HG02973 (cell line): ENCODE measurements around the gene PCNX1.
"Not testable (repeated sequence)": the region's sequence is repeated elsewhere in the genome, so short reads cannot be mapped to it uniquely, and the experiment has no call there.

ENCODE experiments used
- ATAC-seq: cut with Tn5 transposase; IDR thresholded peaks from one replicate; pipeline ENCODE4 v1.9.1; 2021; ENCODE audit warnings: moderate library complexity; ENCODE audit not compliant: unreplicated experiment

The PCNX1 gene

DNA sequence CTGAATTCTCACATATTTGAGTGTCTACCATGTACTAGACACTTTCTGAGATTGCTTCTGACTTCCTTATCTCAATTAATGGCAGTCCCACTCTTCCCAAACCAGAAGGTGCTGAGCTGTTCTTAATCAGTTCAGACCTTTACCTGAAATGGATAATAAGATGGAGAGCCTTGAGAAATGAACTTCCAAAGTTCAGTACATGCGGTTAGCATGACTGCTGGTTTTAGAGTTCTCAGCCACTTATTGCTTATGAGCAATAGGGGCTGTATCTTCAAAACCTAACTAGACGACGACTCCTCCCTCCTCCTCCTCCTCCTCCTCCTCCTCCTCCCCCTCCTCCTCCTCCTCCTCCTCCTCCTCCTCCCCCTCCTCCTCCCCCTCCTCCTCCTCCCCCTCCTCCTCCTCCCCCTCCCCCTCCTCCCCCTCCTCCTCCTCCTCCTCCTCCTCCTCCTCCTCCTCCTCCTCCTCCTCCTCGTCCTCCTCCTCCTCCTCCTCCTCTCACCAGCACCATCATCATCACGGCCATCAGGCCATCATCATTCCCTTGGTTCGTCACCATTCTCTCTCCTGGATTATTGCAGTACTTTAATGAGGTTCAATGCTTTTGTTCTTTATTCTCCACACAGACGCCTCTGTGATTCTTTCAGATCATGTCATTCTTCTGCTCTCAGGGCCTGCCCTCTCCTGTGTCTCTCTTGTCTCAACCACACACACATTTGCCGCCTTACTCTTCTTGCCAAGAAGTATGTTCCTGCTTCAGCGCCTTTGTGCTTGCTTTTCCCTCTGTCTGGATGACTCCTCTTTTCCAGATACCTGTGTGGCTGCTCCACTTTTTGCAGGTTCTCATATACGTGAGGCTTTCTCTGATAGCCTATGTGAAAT, 2.7 kb downstream of the PCNX1 start:
- ATAC-seq, result no peak

DNA sequence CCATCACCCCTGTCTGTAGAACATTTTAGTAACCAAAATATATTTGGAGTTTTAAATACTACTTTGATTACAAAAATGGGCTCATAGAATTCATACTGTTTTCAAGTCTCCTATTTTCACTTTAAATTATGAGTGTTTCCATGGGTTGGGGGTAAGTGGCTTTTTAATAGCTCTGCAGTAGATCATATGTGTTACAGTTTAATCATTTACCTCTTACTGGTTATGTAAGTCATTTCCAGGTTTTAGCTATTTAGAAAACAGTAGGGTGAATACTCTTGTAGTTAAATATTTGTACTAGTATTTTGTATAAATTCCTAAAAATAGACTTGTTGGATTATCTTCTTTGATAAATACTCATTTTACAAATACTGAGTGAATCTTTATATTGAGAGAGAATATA, 8.2 kb downstream of the PCNX1 start:
- ATAC-seq, result no peak

DNA sequence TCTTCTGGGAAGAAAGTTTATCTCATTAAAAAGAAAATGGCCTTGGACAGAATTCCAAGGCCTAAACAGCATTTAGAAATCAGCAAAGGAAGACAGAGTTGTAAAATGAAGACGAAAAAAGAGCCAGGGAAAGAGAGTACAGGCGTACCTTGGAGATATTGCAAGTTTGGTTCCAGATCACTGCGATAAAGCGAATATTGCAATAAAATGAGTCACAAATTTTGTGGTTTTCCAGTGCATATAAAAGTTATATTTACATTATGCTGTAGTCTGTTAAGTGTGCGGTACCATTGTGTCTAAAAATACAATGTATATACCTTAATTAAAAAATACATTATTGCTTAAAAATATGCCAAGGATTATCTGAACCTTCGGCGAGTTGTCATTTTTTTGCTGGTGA, 9.0 kb downstream of the PCNX1 start:
- ATAC-seq, result no peak

DNA sequence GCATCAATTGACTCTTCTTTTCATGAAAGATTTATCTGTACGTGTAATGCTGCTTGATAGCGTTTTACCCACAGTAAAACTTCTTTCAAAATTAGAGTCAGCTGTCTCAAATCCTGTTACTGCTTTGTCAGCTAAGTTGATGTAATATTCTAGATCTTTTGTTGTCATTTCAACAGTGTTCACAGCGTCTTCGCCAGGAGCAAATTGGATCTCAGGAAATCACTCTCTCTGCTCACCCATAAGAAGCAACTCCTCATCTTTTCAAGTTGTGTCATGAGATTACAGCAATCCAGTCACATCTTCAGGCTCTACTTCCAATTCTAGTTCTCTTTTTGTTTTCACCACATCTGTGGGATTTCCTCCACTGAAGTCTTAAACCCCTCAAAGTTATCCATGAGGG, 9.5 kb downstream of the PCNX1 start:
- ATAC-seq, result no peak

DNA sequence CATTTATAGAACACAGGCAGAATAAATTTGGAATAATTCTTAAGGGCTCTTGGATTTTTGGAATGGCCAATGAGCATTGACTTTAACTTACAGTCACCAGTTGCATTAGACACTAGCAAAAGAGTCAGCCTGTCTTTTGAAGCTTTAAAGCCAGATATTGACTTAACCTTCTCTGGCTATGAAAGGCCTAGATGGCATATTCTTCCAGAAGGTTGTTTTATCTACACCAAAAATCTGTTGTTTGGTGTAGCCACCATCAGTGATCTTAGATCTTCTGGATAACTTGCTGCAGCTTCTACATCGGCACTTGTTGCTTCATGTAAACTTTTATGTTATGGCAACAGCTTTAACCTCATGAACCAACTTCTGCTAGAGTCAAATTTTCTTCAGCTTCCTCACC, 10.4 kb downstream of the PCNX1 start:
- ATAC-seq, result no peak

DNA sequence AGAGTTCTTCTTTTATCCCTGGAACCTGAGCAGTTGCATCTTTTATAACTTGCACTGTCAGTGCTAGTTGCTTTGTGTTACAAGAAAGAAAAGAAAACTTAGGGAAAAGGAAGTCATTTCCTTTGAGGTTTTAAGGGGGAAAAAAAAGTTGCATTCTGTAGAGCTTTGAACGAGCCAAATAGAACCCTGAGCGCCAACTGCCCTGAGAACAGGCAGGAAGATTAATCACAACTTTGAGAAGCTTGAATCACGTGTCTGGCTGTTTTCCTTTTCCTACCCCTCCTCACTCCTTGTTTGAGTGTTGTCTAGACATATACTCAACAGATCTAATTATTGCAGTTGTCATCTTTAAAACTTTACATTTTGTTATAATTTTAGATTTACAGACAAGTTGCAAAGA, 12.5 kb downstream of the PCNX1 start:
- ATAC-seq, result no peak

DNA sequence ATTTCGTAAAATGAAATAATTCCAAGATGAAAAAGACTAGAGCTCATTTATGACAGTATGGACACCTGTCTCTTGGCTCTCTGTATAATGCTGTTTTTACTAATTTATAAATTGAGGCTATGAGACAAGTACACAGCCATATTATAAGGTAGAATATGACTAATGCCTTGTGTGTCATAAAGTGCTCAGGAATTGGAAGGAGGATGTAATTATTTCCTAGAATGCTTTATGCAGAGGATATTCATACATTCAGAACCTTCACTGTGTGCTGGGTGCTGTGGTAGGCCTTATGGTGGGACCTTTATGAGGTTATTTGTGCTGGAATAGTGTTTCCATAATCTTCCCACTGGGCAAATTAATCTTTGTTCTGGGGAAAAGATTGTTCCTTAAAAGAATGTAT, 13.3 kb downstream of the PCNX1 start:
- no peak for ATAC-seq

DNA sequence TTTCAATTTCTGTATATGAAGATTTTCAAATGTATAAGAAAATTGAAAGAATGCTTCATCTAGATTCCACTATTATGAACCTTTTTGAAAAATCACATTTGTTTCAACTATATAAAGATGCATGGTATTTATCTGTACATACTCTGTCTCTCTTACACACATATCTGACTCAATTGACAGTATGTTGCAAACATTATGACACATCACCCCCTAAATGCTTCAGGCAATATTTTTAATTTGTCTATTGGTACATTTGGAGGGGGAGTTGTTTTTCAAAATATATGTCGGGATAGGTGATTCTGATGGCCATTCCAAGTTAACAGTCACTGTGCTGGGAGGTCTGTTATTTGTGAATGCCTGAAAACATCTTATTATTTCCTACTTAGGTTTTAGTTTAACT, 14.4 kb downstream of the PCNX1 start:
- ATAC-seq, result no peak

DNA sequence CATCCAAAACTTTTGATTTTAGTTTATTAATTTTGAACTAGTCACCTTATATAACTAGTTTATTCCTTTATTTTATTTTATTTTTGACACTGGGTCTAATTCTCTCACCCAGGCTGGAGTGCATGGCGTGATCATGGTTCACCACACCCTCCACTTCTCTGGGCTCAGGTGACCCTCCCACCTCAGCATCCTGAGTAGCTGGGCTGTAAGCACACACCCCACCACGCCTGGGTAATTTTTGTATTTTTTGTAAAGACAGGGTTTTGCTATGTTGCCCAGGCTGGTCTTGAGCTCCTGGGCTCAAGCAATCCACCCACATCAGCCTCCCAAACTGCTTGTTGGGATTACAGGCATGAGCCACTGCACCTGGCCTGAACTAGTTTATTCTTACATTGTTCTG, 17.3 kb downstream of the PCNX1 start:
- ATAC-seq, result no peak

DNA sequence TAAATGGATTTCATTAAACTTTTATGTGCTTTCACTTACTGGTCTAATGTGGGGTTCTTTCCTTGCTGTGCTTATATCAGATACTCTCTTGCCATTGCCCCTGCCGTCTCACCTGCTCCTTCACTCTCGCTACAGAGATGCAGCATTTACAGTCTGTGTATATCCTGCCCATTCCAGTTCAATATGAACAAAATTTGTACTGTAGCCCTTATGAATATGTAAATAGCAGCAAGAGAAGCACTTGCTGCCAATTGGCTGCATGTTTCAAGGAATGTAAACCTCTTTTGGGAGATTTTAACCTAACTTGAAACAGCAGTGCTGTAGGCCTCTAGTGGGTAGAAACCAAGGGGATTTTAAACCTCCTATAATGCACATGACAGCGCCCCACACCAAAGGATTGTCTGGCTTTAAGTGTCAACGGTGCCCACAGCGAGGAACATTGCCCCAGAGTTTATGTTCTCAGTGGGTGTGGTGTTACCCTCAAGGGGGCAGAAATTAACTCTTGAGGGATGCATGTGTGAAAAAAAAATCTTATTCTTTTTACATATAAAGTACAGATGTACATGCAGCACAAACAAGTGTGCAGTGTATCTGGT, 19.1 kb downstream of the PCNX1 start:
- ATAC-seq, result no peak

DNA sequence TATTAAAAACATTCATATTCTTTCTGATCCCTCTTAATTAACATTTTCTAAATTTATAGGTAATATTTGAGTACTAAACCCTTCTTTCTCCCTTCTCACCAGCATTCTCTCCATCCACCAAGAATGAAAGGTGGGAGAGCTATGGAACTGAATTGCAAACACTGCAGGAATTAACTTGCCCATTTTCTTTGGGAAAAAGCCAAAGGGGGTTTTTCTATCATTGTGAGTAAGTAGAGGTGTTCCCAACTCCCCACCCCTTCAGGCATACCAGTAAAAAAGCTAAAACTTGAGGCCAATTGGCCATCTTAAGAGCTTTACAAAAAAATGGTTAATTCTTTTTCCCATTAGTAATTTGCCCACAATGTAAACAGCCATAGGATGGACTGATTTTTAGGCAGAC, 23.7 kb downstream of the PCNX1 start:
- ATAC-seq, result no peak

DNA sequence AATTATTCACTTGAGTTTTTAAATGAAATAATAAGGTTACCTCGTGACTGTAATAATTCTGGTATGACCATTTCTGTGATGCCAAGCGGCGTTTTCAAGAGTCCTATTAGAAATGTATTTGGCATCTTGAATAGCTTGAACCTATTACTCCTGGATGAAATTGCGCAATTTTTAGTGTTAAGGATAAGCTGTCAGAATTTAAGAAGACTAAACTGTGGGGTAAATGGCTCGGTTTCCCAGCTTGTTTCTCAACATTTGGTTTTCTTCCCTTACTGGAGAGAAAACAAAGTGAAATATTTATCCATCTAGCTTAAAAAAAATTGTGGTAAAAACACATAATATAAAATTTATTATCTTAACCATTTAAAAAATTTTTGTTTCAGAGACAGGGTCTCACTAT, 26.8 kb downstream of the PCNX1 start:
- no peak for ATAC-seq

DNA sequence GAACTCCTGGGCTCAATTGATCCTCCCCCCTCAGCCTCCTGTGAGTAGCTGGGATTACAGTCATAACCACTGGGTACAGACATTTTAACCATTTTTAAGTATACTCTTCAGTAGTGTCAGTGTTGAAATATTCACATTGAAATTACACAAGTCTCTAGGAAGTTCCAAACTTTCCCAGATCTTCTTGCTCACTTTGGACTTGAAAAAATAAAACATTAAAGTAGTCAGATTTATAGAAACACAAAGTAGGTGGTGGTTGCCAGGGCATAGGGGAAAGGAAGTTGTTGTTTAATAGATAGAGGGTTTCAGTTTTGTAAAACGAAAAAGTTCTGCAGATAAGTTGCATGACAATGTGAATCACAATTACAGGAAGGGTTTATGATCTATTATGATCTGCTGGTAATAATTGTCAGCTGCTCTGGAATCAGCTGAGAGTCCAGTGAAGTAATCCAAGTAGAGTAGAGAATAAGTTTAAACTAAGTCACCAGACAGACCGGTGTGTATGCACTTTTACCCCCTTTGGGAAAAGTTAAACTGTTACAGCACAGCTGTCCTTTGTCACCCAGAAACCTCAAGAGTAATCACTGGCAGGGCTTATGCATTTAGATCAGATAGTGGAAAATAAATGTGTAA, 27.4 kb downstream of the PCNX1 start:
- peak; percentile 62 for ATAC-seq

DNA sequence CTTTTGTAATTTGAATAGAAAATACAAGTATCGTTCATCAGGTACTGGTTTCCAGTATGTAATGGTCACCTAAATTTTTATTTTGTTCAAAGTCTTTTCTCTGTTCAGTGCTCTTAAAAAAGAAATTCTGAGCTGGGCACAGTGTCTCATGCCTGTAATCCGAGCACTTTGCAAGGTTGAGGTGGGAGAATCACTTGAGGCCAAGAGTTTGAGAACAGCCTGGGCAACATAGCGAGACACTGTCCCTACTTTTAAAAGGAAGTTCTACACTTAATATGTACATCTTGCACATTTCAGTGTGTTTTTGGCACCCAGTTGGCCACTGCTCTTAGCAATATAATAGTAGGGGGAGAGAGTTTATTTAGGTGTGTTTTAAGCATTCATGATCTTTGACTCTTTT, 27.9 kb downstream of the PCNX1 start:
- ATAC-seq, result peak; percentile 15

DNA sequence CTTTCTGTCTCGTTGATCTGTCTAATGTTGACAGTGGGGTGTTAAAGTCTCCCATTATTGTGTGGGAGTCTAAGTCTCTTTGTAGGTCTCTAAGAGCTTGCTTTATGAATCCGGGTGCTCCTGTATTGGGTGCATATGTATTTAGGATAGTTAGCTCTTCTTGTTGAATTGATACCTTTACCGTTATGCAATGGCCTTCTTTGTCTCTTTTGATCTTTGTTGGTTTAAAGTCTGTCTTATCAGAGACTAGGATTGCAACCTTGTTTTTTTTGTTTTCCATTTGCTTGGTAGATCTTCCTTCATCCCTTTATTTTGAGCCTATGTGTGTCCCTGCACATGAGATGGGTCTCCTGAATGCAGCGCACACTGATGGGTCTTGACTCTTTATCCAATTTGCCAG, 32.4 kb downstream of the PCNX1 start:
- not testable (repeated sequence) for ATAC-seq

DNA sequence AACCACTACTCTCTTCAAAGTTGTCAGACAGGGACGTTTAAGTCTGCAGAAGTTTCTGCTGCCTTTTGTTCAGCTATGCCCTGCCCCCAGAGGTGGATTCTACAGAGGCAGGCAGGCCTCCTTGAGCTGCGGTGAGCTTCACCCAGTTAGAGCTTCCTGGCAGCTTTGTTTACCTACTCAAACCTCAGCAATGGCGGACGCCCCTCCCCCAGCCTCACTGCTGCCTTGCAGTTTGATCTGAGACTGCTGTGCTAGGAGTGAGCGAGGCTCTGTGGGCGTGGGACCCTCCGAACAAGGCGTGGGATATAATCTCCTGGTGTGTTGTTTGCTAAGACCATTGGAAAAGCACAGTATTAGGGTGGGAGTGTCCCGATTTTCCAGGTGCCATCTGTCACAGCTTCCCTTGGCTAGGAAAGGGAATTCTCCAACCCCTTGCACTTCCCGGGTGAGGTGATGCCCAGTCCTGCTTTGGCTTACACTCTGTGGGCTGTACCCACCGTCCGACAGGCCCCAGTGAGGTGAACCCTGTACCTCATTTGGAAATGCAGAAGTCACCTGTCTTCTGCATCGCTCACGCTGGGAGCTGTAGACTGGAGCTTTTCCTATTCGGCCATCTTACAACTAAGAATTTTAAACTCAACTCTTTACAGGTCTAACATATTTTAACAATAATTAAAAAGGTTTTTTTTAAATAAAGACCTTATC, 34.5 kb downstream of the PCNX1 start:
- ATAC-seq, result not testable (repeated sequence)

DNA sequence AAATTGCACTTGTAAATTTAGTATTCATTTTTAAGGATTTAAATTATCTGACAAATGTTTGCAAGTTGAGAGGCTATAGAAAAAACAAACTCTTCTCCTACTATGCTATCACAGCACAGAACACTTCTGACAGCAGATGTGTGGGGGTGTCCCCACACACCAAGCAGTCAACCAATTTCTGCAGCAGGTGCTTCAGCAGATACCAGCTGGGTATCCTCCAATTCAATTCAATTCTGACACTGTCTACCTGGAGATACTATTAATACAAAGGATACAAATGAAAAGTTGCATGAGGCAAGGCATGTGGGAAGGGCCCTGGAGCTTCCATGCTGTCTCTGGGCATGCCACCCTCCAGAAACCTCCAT, 35.1 kb downstream of the PCNX1 start:
- ATAC-seq, result no peak

DNA sequence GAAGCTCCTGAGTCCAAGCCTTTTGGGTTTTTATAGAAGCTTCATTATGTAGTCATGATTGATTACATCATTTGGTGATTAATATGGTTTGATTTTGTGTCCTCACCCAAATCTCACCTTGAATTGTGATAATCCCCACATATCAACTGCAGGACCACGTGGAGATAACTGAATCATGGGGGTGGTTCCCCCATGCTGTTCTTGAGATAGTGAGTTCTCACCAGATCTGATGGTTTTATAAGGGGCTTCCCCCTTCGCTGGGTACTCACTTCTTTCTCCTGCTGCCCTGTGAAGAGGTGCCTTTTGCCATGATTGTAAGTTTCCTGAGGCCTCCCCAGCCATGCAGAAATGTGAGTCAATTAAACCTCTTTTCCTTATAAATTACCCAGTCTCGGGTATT, 35.5 kb downstream of the PCNX1 start:
- ATAC-seq, result not testable (repeated sequence)

DNA sequence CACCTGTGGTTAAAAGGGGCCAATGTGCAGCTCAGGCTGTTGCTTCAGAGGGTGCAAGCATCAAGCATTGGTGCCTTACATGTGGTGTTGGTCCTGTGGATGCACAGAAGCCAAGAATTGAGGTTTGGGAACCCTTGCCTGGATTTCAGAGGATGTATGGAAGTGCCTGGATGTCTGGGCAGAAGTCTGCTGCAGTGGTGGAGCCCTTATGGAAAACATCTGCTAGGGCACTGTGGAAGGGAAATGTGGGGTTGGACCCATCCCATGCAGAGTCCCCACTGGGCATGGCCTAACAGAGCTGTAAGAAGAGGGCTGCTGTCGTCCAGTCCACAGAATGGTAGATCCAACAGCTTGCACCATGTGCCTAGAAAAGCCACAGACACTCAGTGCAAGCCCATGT, 36.6 kb downstream of the PCNX1 start:
- no peak for ATAC-seq

DNA sequence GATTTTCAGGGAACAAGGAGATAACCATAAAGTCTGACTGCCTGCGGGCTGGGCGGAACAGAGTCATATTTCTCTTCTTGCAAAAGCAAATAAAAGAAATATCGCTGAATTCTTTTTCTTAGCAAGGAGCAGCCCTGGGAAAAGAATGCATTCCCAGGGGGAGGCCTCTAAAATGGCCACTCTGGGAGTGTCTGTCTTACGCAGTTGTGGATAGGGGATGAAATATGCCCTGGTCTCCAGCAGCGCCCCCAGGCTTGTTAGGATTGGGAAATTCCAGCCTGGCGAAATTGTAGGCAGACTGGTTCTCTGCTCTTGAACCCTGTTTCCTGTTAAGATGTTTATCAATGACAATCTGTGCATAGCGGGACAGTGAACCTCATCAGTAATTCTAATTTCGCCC, 40.5 kb downstream of the PCNX1 start:
- no peak for ATAC-seq

DNA sequence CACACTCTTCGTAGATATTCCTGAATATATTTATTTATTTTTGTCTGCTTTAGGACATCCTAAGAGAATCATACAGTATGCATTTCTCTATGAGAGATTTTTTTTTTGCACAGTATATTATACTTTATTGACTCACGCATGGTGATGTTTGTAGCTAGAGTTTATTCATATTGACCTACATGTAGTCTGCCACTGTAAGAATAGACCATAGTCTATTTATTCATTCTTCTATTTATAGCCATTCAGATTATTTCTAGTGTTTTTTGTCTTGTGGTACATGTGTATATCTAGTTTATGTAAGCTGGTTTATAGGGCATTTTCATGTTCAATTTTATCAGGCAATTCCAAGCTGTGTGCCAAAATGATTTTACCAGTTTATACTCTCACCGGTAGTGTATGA, 45.2 kb downstream of the PCNX1 start:
- ATAC-seq, result no peak

DNA sequence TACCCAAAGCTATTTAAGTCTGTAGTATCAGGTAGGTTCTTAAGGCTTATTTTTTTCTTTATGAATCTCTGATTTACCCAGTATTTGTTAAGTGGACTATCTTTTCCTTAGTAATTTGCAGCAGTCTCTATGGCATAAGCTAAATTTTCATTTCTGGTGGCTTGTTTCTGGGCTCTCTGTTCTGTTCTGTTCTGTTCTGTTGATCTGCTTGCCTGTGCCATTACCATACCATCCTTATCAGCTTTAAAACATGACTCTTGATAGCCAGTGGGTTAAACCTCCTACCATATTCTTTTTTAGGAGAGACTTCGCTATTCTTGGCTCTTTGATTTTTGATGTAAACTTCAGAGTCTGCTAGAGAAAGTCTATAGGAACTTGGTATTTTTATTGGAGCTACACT, 46.8 kb downstream of the PCNX1 start:
- no peak for ATAC-seq
